Left ventricle myocardium inferior (tissue), 1 donor: ENCODE measurements around the gene LMCD1. TPM values are rescaled to one million over a fixed set of nuclear protein-coding genes. Genes with fewer than 3 reads are reported as not detected.

Experiments used
- DNase-seq: peaks from one replicate; pipeline ENCODE4 v3.0.0-alpha.2; 2020
- H3K27ac ChIP-seq: fragments of 200-600 bp; replicated peaks from 2 replicates; pipeline ENCODE4 v1.8.0; 2021
- H3K27me3 ChIP-seq: fragments of 200-600 bp; 2 replicates; pipeline ENCODE4 v1.8.0; 2021; ENCODE audit warnings: low read depth
- H3K36me3 ChIP-seq: fragments of 200-600 bp; 2 replicates; pipeline ENCODE4 v1.8.0; 2021
- H3K4me1 ChIP-seq: fragments of 200-600 bp; 2 replicates; pipeline ENCODE4 v1.8.0; 2021
- H3K4me3 ChIP-seq: fragments of 200-600 bp; 2 replicates; pipeline ENCODE4 v1.8.0; 2021; ENCODE audit warnings: mild to moderate bottlenecking, moderate library complexity
- H3K9me3 ChIP-seq: fragments of 200-600 bp; replicated peaks from 2 replicates; pipeline ENCODE4 v1.8.0; 2021
- CTCF ChIP-seq: fragments of 200-600 bp; IDR thresholded peaks from 2 replicates; pipeline ENCODE4 v1.8.0; 2021; ENCODE audit warnings: antibody characterized with exemption, mild to moderate bottlenecking, borderline replicate concordance
- intact Hi-C: fragments of 100-400 bp; cut with micrococcal nuclease; formaldehyde crosslinking; loops from one replicate; pipeline ENCODE4 v1.11.0; 2022
- total RNA-seq: library from RNA; stranded (reverse); fragmentation: NEBNext Ultra II Directional; extraction: Animal tissue kit (Norgen Biotek cat#: 25700); gene quantifications from one replicate; pipeline ENCODE4 v1.2.1, GENCODE V29; 2021
- donor health status: DM: no; HTN: yes; CAD: no; lungs with severe emphysema.

Gene LMCD1
- total RNA-seq, 1 donor from 2014 or later: 72.9 TPM

- TF ChIP-seq CTCF: no peak
- Histone ChIP-seq H3K27me3 (no peaks in the 10 kb centered on the region), H3K9me3 (no peaks in the 10 kb centered on the region), H3K4me3 (no peak overlapping the region), H3K27ac (peak overlapping the region; percentile 45), H3K4me1 (peaks cover 84% of the 10 kb centered on the region), H3K36me3 (peaks cover 7% of the 10 kb centered on the region)
- DNase-seq: no peak
- intact Hi-C loops: no loop called here
Measured at GRCh38 chr3:8525893-8526292, 24.3 kb downstream of the LMCD1 start.

GRCh38 chr3:8529181-8529637 is 27.6 kb downstream of the LMCD1 start:
- intact Hi-C loops: no loop called here
- Histone ChIP-seq H3K27ac (peak overlapping the region; percentile 69), H3K4me3 (no peak overlapping the region), H3K36me3 (peaks cover 14% of the 10 kb centered on the region), H3K9me3 (no peaks in the 10 kb centered on the region), H3K4me1 (peaks cover 97% of the 10 kb centered on the region), H3K27me3 (no peaks in the 10 kb centered on the region)
- TF ChIP-seq CTCF: no peak
- DNase-seq: no peak

- Histone ChIP-seq H3K27me3 (no peaks in the 10 kb centered on the region), H3K4me1 (peaks cover 97% of the 10 kb centered on the region), H3K27ac (peak overlapping the region; percentile 69), H3K36me3 (peaks cover 14% of the 10 kb centered on the region), H3K4me3 (no peak overlapping the region), H3K9me3 (no peaks in the 10 kb centered on the region)
- intact Hi-C loops: no loop called here
- no peak for DNase-seq
- no peak for TF ChIP-seq CTCF
Measured at GRCh38 chr3:8529738-8530525, 28.3 kb downstream of the LMCD1 start.

GRCh38 chr3:8530581-8530980 is 29.0 kb downstream of the LMCD1 start:
- Histone ChIP-seq H3K4me1 (peaks cover 97% of the 10 kb centered on the region), H3K27me3 (no peaks in the 10 kb centered on the region), H3K27ac (peak overlapping the region; percentile 69), H3K4me3 (no peak overlapping the region), H3K36me3 (peaks cover 14% of the 10 kb centered on the region), H3K9me3 (no peaks in the 10 kb centered on the region)
- TF ChIP-seq CTCF: no peak
- intact Hi-C loops: no loop called here
- DNase-seq: no peak

- no peak for TF ChIP-seq CTCF
- Histone ChIP-seq H3K27me3 (no peaks in the 10 kb centered on the region), H3K9me3 (no peaks in the 10 kb centered on the region), H3K27ac (peak overlapping the region; percentile 69), H3K4me3 (no peak overlapping the region), H3K36me3 (peaks cover 23% of the 10 kb centered on the region), H3K4me1 (peaks cover 92% of the 10 kb centered on the region)
- no peak for DNase-seq
- intact Hi-C loops: no loop called here
Measured at GRCh38 chr3:8532251-8532871, 30.7 kb downstream of the LMCD1 start.
